ENCODE results near the gene PPP3CA. TPM values are rescaled to one million over a fixed set of nuclear protein-coding genes. Genes with fewer than 3 reads are reported as not detected.

Gene PPP3CA
- total and polyA plus RNA-seq, 2 of the 8 experiments (the other 6 are each of a cell fraction or from before 2014, with no cell fraction given) = 7.9 to 35.0 TPM

DNA sequence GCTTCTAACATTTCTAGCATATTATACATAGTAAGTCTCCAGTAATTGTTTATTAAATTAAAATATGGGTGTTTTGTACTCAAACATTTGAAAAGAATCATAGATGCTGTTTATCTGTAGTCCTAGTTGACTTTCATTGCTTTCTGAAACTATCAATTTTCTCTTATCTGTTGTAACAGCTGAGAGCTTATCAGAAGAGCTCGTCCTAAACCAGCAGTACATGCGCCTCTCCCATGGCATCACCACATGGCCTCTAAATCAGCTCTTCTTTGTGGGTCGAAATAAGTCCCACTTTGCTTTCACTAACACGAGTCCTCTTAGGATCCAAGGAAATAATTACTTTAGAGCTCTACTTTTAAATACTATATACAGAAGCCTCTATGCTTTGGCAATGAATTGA is 55.1 kb downstream of the PPP3CA start:
- H2BK12ac ChIP-seq (ENCODE audit: low read depth, low read length) = no peak overlapping the region
- H2BK5ac ChIP-seq (ENCODE audit: low read depth, low read length) = no peak overlapping the region
- no peak overlapping the region for H3K4me3 ChIP-seq (ENCODE audit: extremely low read depth in 1 of 4, insufficient read depth in 2 of 4, low read depth in 3 of 4, low read length in 4 of 4)
- no peak overlapping the region for H3K4ac ChIP-seq (replicated peaks; ENCODE audit: insufficient read length, low read depth, low read length)
- FAIRE-seq (no peak), DNase-seq (ENCODE audit: low read depth in 1 of 2, low spot score in 2 of 2) (no peak)
- H3K27ac ChIP-seq (ENCODE audit: low read depth, low read length) = no peak overlapping the region
- CTCF ChIA-PET (ENCODE audit: partially characterized antibody) = interaction anchor here (0.5 to 1.9 kb wide), 6 partner anchors 10 to 1360 kb away, joined by 3 to 6 read pairs (median 4); no protein-coding TSS in a partner anchor
- peaks cover 0 to 10% (median 8%) of the 10 kb centered on the region in 4 experiments; a peak in 5 of 7 replicates for H3K4me1 ChIP-seq (replicated peaks in 1 of 4; ENCODE audit: control insufficient read depth in 3 of 4, insufficient read depth in 4 of 4, low read length in 3 of 4)
- H2BK120ac ChIP-seq (replicated peaks; ENCODE audit: low read depth, low read length) = no peak overlapping the region
- H3K79me2 ChIP-seq (ENCODE audit: control insufficient read depth in 1 of 2, insufficient read depth in 2 of 2, low read length in 2 of 2) = peaks cover 0 to 37% of the 10 kb centered on the region in 2 experiments; a peak in 2 of 4 replicates
- TF ChIP-seq, protein P1, sequence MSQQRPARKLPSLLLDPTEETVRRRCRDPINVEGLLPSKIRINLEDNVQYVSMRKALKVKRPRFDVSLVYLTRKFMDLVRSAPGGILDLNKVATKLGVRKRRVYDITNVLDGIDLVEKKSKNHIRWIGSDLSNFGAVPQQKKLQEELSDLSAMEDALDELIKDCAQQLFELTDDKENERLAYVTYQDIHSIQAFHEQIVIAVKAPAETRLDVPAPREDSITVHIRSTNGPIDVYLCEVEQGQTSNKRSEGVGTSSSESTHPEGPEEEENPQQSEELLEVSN (IDR thresholded peaks at IDR 0.05) = no peak
- no peak for TF ChIP-seq BRCA1 (IDR thresholded peaks at IDR 0.05; ENCODE audit: low read depth, low read length)
- no peak overlapping the region for H2BK20ac ChIP-seq (ENCODE audit: low read length)
- no peak overlapping the region for H2AK5ac ChIP-seq (ENCODE audit: low read depth, low read length)
- H3K23me2 ChIP-seq (ENCODE audit: low read depth, low read length) = no peaks in the 10 kb centered on the region; the same call in 1 of the 2 replicates
- no peak overlapping the region for H3K56ac ChIP-seq (replicated peaks; ENCODE audit: insufficient read length, low read depth, low read length)
- H4K5ac ChIP-seq (ENCODE audit: insufficient read length, low read depth, low read length) = no peak overlapping the region
- no peak overlapping the region for H3K23ac ChIP-seq (ENCODE audit: insufficient read length)
- H3K4me2 ChIP-seq (ENCODE audit: insufficient read depth in 1 of 2, low read depth in 2 of 2, low read length in 2 of 2) = no peak overlapping the region
- H3K14ac ChIP-seq (ENCODE audit: insufficient read length) = no peak overlapping the region
- no peaks in the 10 kb centered on the region for H3K27me3 ChIP-seq (replicated peaks in 1 of 4; ENCODE audit: control insufficient read depth in 3 of 4, extremely low read depth in 1 of 4, insufficient read depth in 3 of 4, low read length in 3 of 4)
- POLR2A ChIA-PET (ENCODE audit: partially characterized antibody) = no interaction called here
- no peak overlapping the region for H2BK15ac ChIP-seq (ENCODE audit: low read length)
- 92% methylated on average over 4 of the region's 4 CpGs; no CpG with 5 or more reads in 1 of the 2 experiments for WGBS, 2 experiments (ENCODE audit: extremely low coverage in 1 of 2, insufficient coverage in 1 of 2, insufficient read length in 1 of 2, insufficient replicate concordance in 2 of 2, low coverage in 1 of 2, low lambda C conversion rate in 2 of 2, missing lambda C conversion rate in 1 of 2)
- no peaks in the 10 kb centered on the region for H3K36me3 ChIP-seq (ENCODE audit: control insufficient read depth in 2 of 4, insufficient read depth in 4 of 4, low read length in 3 of 4)
- no peaks in the 10 kb centered on the region for H3K9me3 ChIP-seq (ENCODE audit: insufficient read depth in 2 of 2, low read depth in 1 of 2, low read length in 1 of 2)
- no peak overlapping the region for H3K9ac ChIP-seq (replicated peaks in 1 of 4; ENCODE audit: extremely low read depth in 1 of 4, low read depth in 3 of 4, low read length in 3 of 4)
- no peak overlapping the region for H2AFZ ChIP-seq (ENCODE audit: low read length)
- H4K91ac ChIP-seq (replicated peaks; ENCODE audit: insufficient read length, low read length) = no peak overlapping the region
- H4K8ac ChIP-seq (ENCODE audit: extremely low read depth, insufficient read depth, low read length) = no peak overlapping the region
- H3K79me1 ChIP-seq (ENCODE audit: low read depth, low read length) = no peaks in the 10 kb centered on the region; the same call in 1 of the 2 replicates
- H3K18ac ChIP-seq (ENCODE audit: extremely low read depth, low read length) = no peak overlapping the region
- H4K20me1 ChIP-seq (replicated peaks in 1 of 2; ENCODE audit: control insufficient read depth in 1 of 2, insufficient read depth in 2 of 2, low read length in 2 of 2) = no peaks in the 10 kb centered on the region

All from H1 (cell line).